CD14-positive monocyte (primary cell): ENCODE data around the gene IL12B. TPM values are rescaled to one million over a fixed set of nuclear protein-coding genes. Genes with fewer than 3 reads are reported as not detected.

ENCODE experiments used
- DNase-seq, 3 donors: peaks; one replicate each; pipeline ENCODE4 v3.0.0-alpha.2; 2011 to 2022
- H2AFZ ChIP-seq: 2 replicates; pipeline ENCODE4 v1.6.0; 2012; ENCODE audit warnings: mild to moderate bottlenecking, low read depth, low read length, inconsistent platforms; ENCODE audit not compliant: insufficient read depth, poor library complexity, severe bottlenecking
- H3K27ac ChIP-seq, 2 donors: 1 replicate in 1 of 2; 2 replicates in 1 of 2; pipeline ENCODE4 v1.5.1; 2012 to 2013; ENCODE audit warnings: low read length in 2 of 2, control low read depth in 1 of 2, inconsistent platforms in 1 of 2, low read depth in 1 of 2, mild to moderate bottlenecking in 1 of 2
- H3K27me3 ChIP-seq, 2 donors: one replicate each; pipeline versions ENCODE4 v1.6.0 to v1.6.1; 2011 to 2013; ENCODE audit warnings: low read length in 2 of 2; ENCODE audit not compliant: control insufficient read depth in 2 of 2, insufficient read depth in 2 of 2
- H3K36me3 ChIP-seq, 2 donors: replicated peaks in 1 of 2; 1 replicate in 1 of 2; 2 replicates in 1 of 2; pipeline versions ENCODE4 v1.5.1 to v1.6.1; 2012 to 2013; ENCODE audit warnings: low read length in 2 of 2, control low read depth in 1 of 2, inconsistent platforms in 1 of 2, mild to moderate bottlenecking in 1 of 2; ENCODE audit not compliant: insufficient read depth in 2 of 2, control insufficient read depth in 1 of 2
- H3K4me1 ChIP-seq, 2 donors: 1 replicate in 1 of 2; 2 replicates in 1 of 2; pipeline versions ENCODE4 v1.5.1 to v1.6.1; 2012 to 2013; ENCODE audit warnings: low read length in 2 of 2, control low read depth in 1 of 2, inconsistent platforms in 1 of 2, mild to moderate bottlenecking in 1 of 2, moderate library complexity in 1 of 2; ENCODE audit not compliant: insufficient read depth in 2 of 2, control insufficient read depth in 1 of 2
- H3K4me2 ChIP-seq: replicated peaks from 2 replicates; pipeline ENCODE3; 2012; ENCODE audit warnings: low read length, moderate library complexity, mild to moderate bottlenecking; ENCODE audit not compliant: poor library complexity, severe bottlenecking; ENCODE audit errors: extremely low read depth
- H3K4me3 ChIP-seq, 3 experiments: fragments of 200-600 bp in 1 of 3; sonication (generic) in 1 of 3; replicated peaks in 1 of 3; 1 replicate in 2 of 3; 2 replicates in 1 of 3; pipeline ENCODE4 v1.5.1; 2011 to 2013; ENCODE audit warnings: low read length in 3 of 3, mild to moderate bottlenecking in 3 of 3, control low read depth in 2 of 3, low read depth in 2 of 3, inconsistent platforms in 1 of 3, moderate library complexity in 1 of 3
- H3K79me2 ChIP-seq: 2 replicates; pipeline ENCODE4 v1.6.0; 2012; ENCODE audit warnings: mild to moderate bottlenecking, control low read depth, inconsistent platforms, low read length, moderate library complexity; ENCODE audit not compliant: insufficient read depth
- H3K9ac ChIP-seq: 2 replicates; pipeline ENCODE4 v1.6.0; 2017; ENCODE audit warnings: low read length, mild to moderate bottlenecking; ENCODE audit not compliant: insufficient read depth, poor library complexity, severe bottlenecking
- H3K9me3 ChIP-seq, 2 donors: replicated peaks in 1 of 2; 1 replicate in 1 of 2; 2 replicates in 1 of 2; pipeline versions ENCODE4 v1.5.1 to v1.6.1; 2012 to 2013; ENCODE audit warnings: low read length in 2 of 2, control low read depth in 1 of 2; ENCODE audit not compliant: control insufficient read depth in 1 of 2, insufficient read depth in 1 of 2
- H4K20me1 ChIP-seq: 2 replicates; pipeline ENCODE4 v1.6.0; 2012; ENCODE audit warnings: mild to moderate bottlenecking, low read length, control low read depth, moderate library complexity; ENCODE audit not compliant: insufficient read depth
- H3K27ac Mint-ChIP-seq, 7 donors: one replicate each; pipeline ENCODE4 v1.8.0; 2020; ENCODE audit warnings: mild to moderate bottlenecking in 7 of 7, mixed read lengths in 7 of 7, moderate library complexity in 6 of 7, inconsistent platforms in 2 of 7
- H3K27me3 Mint-ChIP-seq, 3 donors: one replicate each; pipeline ENCODE4 v1.8.0; 2021 to 2022; ENCODE audit warnings: low read depth in 3 of 3, mild to moderate bottlenecking in 3 of 3, mixed read lengths in 3 of 3, moderate library complexity in 3 of 3, inconsistent platforms in 1 of 3
- H3K36me3 Mint-ChIP-seq, 2 donors: one replicate each; pipeline ENCODE4 v1.8.0; 2020; ENCODE audit warnings: mixed read lengths in 2 of 2, inconsistent platforms in 1 of 2, mild to moderate bottlenecking in 1 of 2
- H3K4me1 Mint-ChIP-seq: one replicate; pipeline ENCODE4 v1.8.0; 2020; ENCODE audit warnings: mild to moderate bottlenecking, mixed read lengths
- H3K4me3 Mint-ChIP-seq, 2 donors: one replicate each; pipeline ENCODE4 v1.8.0; 2020; ENCODE audit warnings: mild to moderate bottlenecking in 2 of 2, mixed read lengths in 2 of 2, moderate library complexity in 1 of 2
- H3K9me3 Mint-ChIP-seq, 7 donors: one replicate each; pipeline ENCODE4 v1.8.0; 2020 to 2022; ENCODE audit warnings: mixed read lengths in 7 of 7, mild to moderate bottlenecking in 6 of 7, moderate library complexity in 6 of 7, inconsistent platforms in 2 of 7
- CTCF ChIP-seq: fragments of 200-600 bp; IDR thresholded peaks from one replicate; pipeline ENCODE4 v1.8.0; 2022; ENCODE audit warnings: antibody characterized with exemption, mild to moderate bottlenecking
- WGBS: methylation state at CpG from one replicate; pipeline ENCODE4 v1.1.5; 2013; ENCODE audit warnings: missing lambda C conversion rate; ENCODE audit not compliant: insufficient coverage; 5-methylcytosine and 5-hydroxymethylcytosine counted together
- intact Hi-C, 2 donors: fragments of 100-400 bp; cut with micrococcal nuclease; formaldehyde crosslinking; loops; one replicate each; pipeline versions ENCODE4 v1.15.0 to v1.15.1; 2023
- polyA plus RNA-seq, 3 donors: library from polyadenylated mRNA; depleted of rRNA in 1 of 3; unstranded in 2 of 3; stranded (reverse) in 1 of 3; fragments of 300-500 nt in 2 of 3; fragments of >200 nt in 1 of 3; fragmentation: Illumina TruSeq in 2 of 3; gene quantifications; 1 replicate in 2 of 3; 2 replicates in 1 of 3; pipeline ENCODE4 v1.2.3, GENCODE V29; 2012 to 2021

IL12B gene
- polyA plus RNA-seq, 3 donors = not detected

GRCh38 chr5:159341145-159341544 lies 10.9 kb upstream of the IL12B start:
- Mint-ChIP-seq H3K4me1 (peaks cover 70% of the 10 kb centered on the region), H3K27ac (peak overlapping the region in 5 of 7 donors; percentile 82 to 92 (median 89)), H3K36me3 (peaks cover 2 to 8% of the 10 kb centered on the region in 2 donors), H3K4me3 (no peak overlapping the region), H3K27me3 (peaks cover 0 to 11% (median 0%) of the 10 kb centered on the region in 3 donors), H3K9me3 (peaks cover 0 to 8% (median 0%) of the 10 kb centered on the region in 7 donors)
- Histone ChIP-seq H3K9me3 (no peaks in the 10 kb centered on the region), H3K4me3 (no peak overlapping the region), H3K9ac (no peak overlapping the region), H3K4me2 (no peak overlapping the region), H2AFZ (no peak overlapping the region), H3K36me3 (no peaks in the 10 kb centered on the region), H3K27me3 (no peaks in the 10 kb centered on the region), H3K27ac (peak overlapping the region in 1 of 2 donors; percentile 30), H4K20me1 (no peaks in the 10 kb centered on the region), H3K4me1 (peaks cover 62 to 74% of the 10 kb centered on the region in 2 donors), H3K79me2 (no peaks in the 10 kb centered on the region)
- intact Hi-C loops = loop anchor here in 1 of 2 donors (10.0 kb wide), 1 partner anchor 664 kb away; the partner anchor contains the start of gene TTC1
- DNase-seq = peak in 1 of 3 donors; percentile 41
- TF ChIP-seq CTCF = no peak
- 100% methylated on average over 1 of the region's 2 CpGs for WGBS

- Histone ChIP-seq H3K4me3 (no peak overlapping the region), H3K79me2 (no peaks in the 10 kb centered on the region), H3K36me3 (no peaks in the 10 kb centered on the region), H3K4me1 (peaks cover 58 to 70% of the 10 kb centered on the region in 2 donors), H4K20me1 (no peaks in the 10 kb centered on the region), H3K27ac (no peak overlapping the region), H2AFZ (no peak overlapping the region), H3K27me3 (no peaks in the 10 kb centered on the region), H3K9ac (no peak overlapping the region), H3K9me3 (no peaks in the 10 kb centered on the region), H3K4me2 (no peak overlapping the region)
- Mint-ChIP-seq H3K9me3 (peaks cover 0 to 8% (median 0%) of the 10 kb centered on the region in 7 donors), H3K4me1 (peaks cover 66% of the 10 kb centered on the region), H3K36me3 (peaks cover 2 to 8% of the 10 kb centered on the region in 2 donors), H3K4me3 (no peak overlapping the region), H3K27me3 (peaks cover 0 to 11% (median 0%) of the 10 kb centered on the region in 3 donors), H3K27ac (peak overlapping the region in 3 of 7 donors; percentile 38 to 83 (median 63))
- intact Hi-C loops = loop anchor here in 1 of 2 donors (10.0 kb wide), 1 partner anchor 664 kb away; the partner anchor contains the start of gene TTC1
- DNase-seq = no peak
- WGBS = 100% methylated on average over 3 of the region's 4 CpGs
- no peak for TF ChIP-seq CTCF
Observed at GRCh38 chr5:159340511-159340910, 10.2 kb upstream of the IL12B start.
